HepG2 (cell line): ENCODE results near the gene PIGW. TPM values are rescaled to one million over a fixed set of nuclear protein-coding genes. Genes with fewer than 3 reads are reported as not detected.

Experiments
- E2F1 ChIP-seq: sonication (generic); formaldehyde crosslinking; IDR thresholded peaks from 2 replicates; pipeline ENCODE4 v1.5.0; 2020; ENCODE audit warnings: missing genetic modification reagents
- GABPB1 ChIP-seq: IDR thresholded peaks from 2 replicates; pipeline ENCODE4 v1.6.1; 2016; ENCODE audit warnings: mild to moderate bottlenecking, missing genetic modification reagents, moderate library complexity, missing compliant biosample characterization
- HOXA5 ChIP-seq: sonication (generic); formaldehyde crosslinking; IDR thresholded peaks from 2 replicates; pipeline ENCODE4 v1.4.0; 2020; ENCODE audit warnings: missing genetic modification reagents
- KLF16 ChIP-seq, 2 experiments: sonication (generic) in 1 of 2; formaldehyde crosslinking in 1 of 2; IDR thresholded peaks; 2 replicates each; pipeline versions ENCODE4 v1.6.1 to v1.8.0; 2016 to 2023; ENCODE audit warnings: missing genetic modification reagents in 2 of 2, missing compliant biosample characterization in 1 of 2
- KLF9 ChIP-seq: IDR thresholded peaks from 2 replicates; pipeline ENCODE4 v1.6.1; 2016; ENCODE audit warnings: low read depth
- MED1 ChIP-seq: sonication (generic); formaldehyde crosslinking; IDR thresholded peaks from 2 replicates; pipeline ENCODE4 v1.4.0; 2020; ENCODE audit warnings: missing genetic modification reagents
- PHF20 ChIP-seq: sonication (generic); formaldehyde crosslinking; IDR thresholded peaks from 2 replicates; pipeline ENCODE4 v1.5.0; 2020; ENCODE audit warnings: mild to moderate bottlenecking, missing genetic modification reagents
- POLR2AphosphoS5 ChIP-seq: IDR thresholded peaks from 2 replicates; pipeline ENCODE4 v1.6.1; 2012; ENCODE audit warnings: low read depth, low read length
- REXO4 ChIP-seq: sonication (generic); formaldehyde crosslinking; IDR thresholded peaks from 2 replicates; pipeline ENCODE4 v1.8.0; 2022; ENCODE audit warnings: missing genetic modification reagents, mild to moderate bottlenecking, borderline replicate concordance
- SKIL ChIP-seq: sonication (generic); formaldehyde crosslinking; IDR thresholded peaks from 2 replicates; pipeline ENCODE4 v1.8.0; 2022; ENCODE audit warnings: missing genetic modification reagents, mild to moderate bottlenecking, moderate library complexity, borderline replicate concordance
- SMAD1 ChIP-seq: sonication (generic); formaldehyde crosslinking; IDR thresholded peaks from 2 replicates; pipeline ENCODE4 v1.4.0; 2020; ENCODE audit warnings: missing genetic modification reagents, low read depth, mild to moderate bottlenecking, borderline replicate concordance
- SP5 ChIP-seq: IDR thresholded peaks from 2 replicates; pipeline ENCODE4 v1.6.1; 2016; ENCODE audit warnings: low read depth, borderline replicate concordance
- TFDP2 ChIP-seq: sonication (generic); formaldehyde crosslinking; IDR thresholded peaks from 2 replicates; pipeline ENCODE4 v1.4.0; 2020; ENCODE audit warnings: missing genetic modification reagents
- TP53 ChIP-seq: sonication (generic); formaldehyde crosslinking; conservative IDR thresholded peaks from 2 replicates; pipeline ENCODE4 v1.4.0; 2020; ENCODE audit warnings: missing genetic modification reagents
- U2AF1 ChIP-seq: fragments of 200-400 bp; formaldehyde crosslinking; optimal IDR thresholded peaks from 2 replicates; pipeline ENCODE3; 2017; ENCODE audit warnings: mild to moderate bottlenecking, low read depth, low read length
- ZC3H13 ChIP-seq: sonication (generic); formaldehyde crosslinking; IDR thresholded peaks from 2 replicates; pipeline ENCODE4 v1.8.1; 2023; ENCODE audit warnings: mild to moderate bottlenecking, missing genetic modification reagents, moderate library complexity
- ZNF138 ChIP-seq: sonication (generic); formaldehyde crosslinking; IDR thresholded peaks from 2 replicates; pipeline ENCODE4 v1.5.0; 2020; ENCODE audit warnings: mild to moderate bottlenecking, low read depth, missing genetic modification reagents
- ZNF224 ChIP-seq: sonication (generic); formaldehyde crosslinking; IDR thresholded peaks from 2 replicates; pipeline ENCODE4 v1.5.0; 2020; ENCODE audit warnings: mild to moderate bottlenecking, missing genetic modification reagents
- ZNF225 ChIP-seq: sonication (generic); formaldehyde crosslinking; IDR thresholded peaks from 2 replicates; pipeline ENCODE4 v1.4.0; 2020; ENCODE audit warnings: mild to moderate bottlenecking, missing genetic modification reagents
- ZNF234 ChIP-seq: sonication (generic); formaldehyde crosslinking; conservative IDR thresholded peaks from 2 replicates; pipeline ENCODE4 v1.5.1; 2020; ENCODE audit warnings: mild to moderate bottlenecking, missing genetic modification reagents
- ZNF639 ChIP-seq: conservative IDR thresholded peaks from 2 replicates; pipeline ENCODE4 v1.6.1; 2018; ENCODE audit warnings: missing genetic modification reagents
- ZNF788 ChIP-seq: sonication (generic); formaldehyde crosslinking; IDR thresholded peaks from 2 replicates; pipeline ENCODE4 v1.5.0; 2020; ENCODE audit warnings: mild to moderate bottlenecking, missing genetic modification reagents, borderline replicate concordance
- polyA plus RNA-seq, 8 experiments: library from polyadenylated mRNA; depleted of rRNA in 3 of 8; stranded (reverse) in 7 of 8; unstranded in 1 of 8; fragments of >200 nt; fragmentation: Illumina TruSeq in 4 of 8; extraction: Trizol in 4 of 8; gene quantifications; 2 replicates each; pipeline versions ENCODE4 v1.2.1 to v1.2.3, GENCODE V29; 2011 to 2016; ENCODE audit warnings: low read depth in 4 of 8, missing spikeins in 1 of 8, mixed read lengths in 1 of 8; ENCODE audit not compliant: insufficient read depth in 1 of 8
- total RNA-seq, 5 experiments: library from RNA; depleted of rRNA; stranded (reverse); fragments of >200 nt; fragmentation: Illumina TruSeq; extraction: Trizol; gene quantifications; 2 replicates each; pipeline ENCODE4 v1.2.3, GENCODE V29; 2016; ENCODE audit warnings: low read depth in 1 of 5

Gene PIGW
- total and polyA plus RNA-seq, 2 of the 13 experiments (the other 11 are each of a cell fraction or from before 2014, with no cell fraction given), result 9.0 to 24.0 TPM

- TF ChIP-seq PHF20 (0 out of 2 replicates have a peak, but pooled peaks have one; percentile 21), TFDP2 (CRISPR knock-in tag) (peak; percentile 62; the same call in 1 of the 2 replicates), POLR2AphosphoS5 (peak; percentile 85), KLF16 (CRISPR knock-in tag; IDR thresholded peaks at IDR 0.05) (0 out of 4 replicates have a peak, but pooled peaks of 1 of the 2 experiments have one; percentile 59), GABPB1 (CRISPR knock-in tag) (peak; percentile 71; the same call in 1 of the 2 replicates), SP5 (CRISPR knock-in tag) (no peak; the same call in 1 of the 2 replicates), MED1 (peak; percentile 17; the same call in 1 of the 2 replicates), TP53 (CRISPR knock-in tag) (no peak), ZNF788 (CRISPR knock-in tag) (peak; percentile 49; the same call in 1 of the 2 replicates), ZNF225 (CRISPR knock-in tag) (0 out of 2 replicates have a peak, but pooled peaks have one; percentile 44), ZNF639 (peak; percentile 41; the same call in 1 of the 2 replicates), ZNF234 (no peak), SKIL (CRISPR knock-in tag) (0 out of 2 replicates have a peak, but pooled peaks have one; percentile 16), KLF9 (CRISPR knock-in tag) (peak; percentile 10; the same call in 1 of the 2 replicates), E2F1 (CRISPR knock-in tag) (peak; percentile 78), REXO4 (CRISPR knock-in tag) (no peak), ZNF224 (CRISPR knock-in tag) (0 out of 2 replicates have a peak, but pooled peaks have one; percentile 82), HOXA5 (CRISPR knock-in tag) (0 out of 2 replicates have a peak, but pooled peaks have one; percentile 32), ZNF138 (0 out of 2 replicates have a peak, but pooled peaks have one; percentile 58), ZC3H13 (CRISPR knock-in tag) (no peak; the same call in 1 of the 2 replicates), SMAD1 (peak; percentile 87; the same call in 1 of the 2 replicates), U2AF1 (peak; percentile 22)
These were observed 9.7 kb downstream of the PIGW start, which contains the start of gene GGNBP2 (continued) for GRCh38 chr17:36544307-36545076.
